Natural killer cell (primary cell): ENCODE measurements around the gene SOX6. TPM values are rescaled to one million over a fixed set of nuclear protein-coding genes. Genes with fewer than 3 reads are reported as not detected.

ENCODE experiments used
- ATAC-seq, 3 donors: fragments of 150-1000 bp in 2 of 3; fragments of 200-7000 bp in 1 of 3; cut with Tn5 transposase; 1 replicate in 1 of 3; 2 replicates in 2 of 3; pipeline ENCODE4 v1.10.0; 2021; ENCODE audit warnings: mild to moderate bottlenecking in 2 of 3, moderate library complexity in 2 of 3
- DNase-seq, 2 donors: peaks; one replicate each; pipeline versions ENCODE4 v3.0.0 to v3.0.0-alpha.2; 2013 to 2021; ENCODE audit warnings: mixed read lengths in 1 of 2
- H3K27ac ChIP-seq: one replicate; pipeline ENCODE4 v1.5.1; 2013; ENCODE audit warnings: mild to moderate bottlenecking, low read length
- H3K27me3 ChIP-seq: one replicate; pipeline ENCODE4 v1.6.1; 2013; ENCODE audit warnings: low read length; ENCODE audit not compliant: control insufficient read depth, insufficient read depth
- H3K36me3 ChIP-seq: one replicate; pipeline ENCODE4 v1.6.1; 2013; ENCODE audit warnings: low read length; ENCODE audit not compliant: control insufficient read depth, insufficient read depth
- H3K4me1 ChIP-seq: one replicate; pipeline ENCODE4 v1.6.1; 2013; ENCODE audit warnings: low read length; ENCODE audit not compliant: control insufficient read depth, insufficient read depth
- H3K4me3 ChIP-seq: one replicate; pipeline ENCODE4 v1.5.1; 2013; ENCODE audit warnings: low read length
- H3K9me3 ChIP-seq: one replicate; pipeline ENCODE4 v1.6.1; 2013; ENCODE audit warnings: low read length; ENCODE audit not compliant: control insufficient read depth, insufficient read depth
- H3K27ac Mint-ChIP-seq, 2 donors: one replicate each; pipeline ENCODE4 v1.8.0; 2022; ENCODE audit warnings: mild to moderate bottlenecking in 2 of 2, mixed read lengths in 2 of 2, moderate library complexity in 1 of 2
- H3K27me3 Mint-ChIP-seq, 2 donors: one replicate each; pipeline ENCODE4 v1.8.0; 2022; ENCODE audit warnings: low read depth in 2 of 2, mixed read lengths in 2 of 2
- H3K36me3 Mint-ChIP-seq: one replicate; pipeline ENCODE4 v1.8.0; 2022; ENCODE audit warnings: mixed read lengths
- H3K4me1 Mint-ChIP-seq, 2 donors: one replicate each; pipeline ENCODE4 v1.8.0; 2022; ENCODE audit warnings: mixed read lengths in 2 of 2
- H3K4me3 Mint-ChIP-seq: one replicate; pipeline ENCODE4 v1.8.0; 2022; ENCODE audit warnings: mild to moderate bottlenecking, moderate library complexity, mixed read lengths
- H3K9me3 Mint-ChIP-seq, 2 donors: one replicate each; pipeline ENCODE4 v1.8.0; 2022; ENCODE audit warnings: mixed read lengths in 2 of 2
- WGBS: methylation state at CpG from one replicate; pipeline ENCODE4 v1.1.7; 2013; ENCODE audit warnings: missing lambda C conversion rate; ENCODE audit not compliant: insufficient coverage; 5-methylcytosine and 5-hydroxymethylcytosine counted together
- intact Hi-C: fragments of 100-400 bp; cut with micrococcal nuclease; formaldehyde crosslinking; loops from one replicate; pipeline ENCODE4 v1.14.2; 2022
- total RNA-seq, 4 donors: library from RNA; stranded (reverse); fragments of 120-200 nt in 1 of 4; gene quantifications; one replicate each; pipeline versions ENCODE4 v1.2.3 to v1.2.4, GENCODE V29; 2013 to 2022
- TF ChIP-seq, protein P1 (sequence below): fragments of 200-600 bp; IDR thresholded peaks from one replicate; pipeline ENCODE4 v1.8.0; 2022; ENCODE audit warnings: antibody characterized with exemption

SOX6 gene
- total RNA-seq, 3 donors from 2014 or later (not counting 1 experiment from before 2014, with no cell fraction given): 0.27 TPM; not detected in 2

DNA sequence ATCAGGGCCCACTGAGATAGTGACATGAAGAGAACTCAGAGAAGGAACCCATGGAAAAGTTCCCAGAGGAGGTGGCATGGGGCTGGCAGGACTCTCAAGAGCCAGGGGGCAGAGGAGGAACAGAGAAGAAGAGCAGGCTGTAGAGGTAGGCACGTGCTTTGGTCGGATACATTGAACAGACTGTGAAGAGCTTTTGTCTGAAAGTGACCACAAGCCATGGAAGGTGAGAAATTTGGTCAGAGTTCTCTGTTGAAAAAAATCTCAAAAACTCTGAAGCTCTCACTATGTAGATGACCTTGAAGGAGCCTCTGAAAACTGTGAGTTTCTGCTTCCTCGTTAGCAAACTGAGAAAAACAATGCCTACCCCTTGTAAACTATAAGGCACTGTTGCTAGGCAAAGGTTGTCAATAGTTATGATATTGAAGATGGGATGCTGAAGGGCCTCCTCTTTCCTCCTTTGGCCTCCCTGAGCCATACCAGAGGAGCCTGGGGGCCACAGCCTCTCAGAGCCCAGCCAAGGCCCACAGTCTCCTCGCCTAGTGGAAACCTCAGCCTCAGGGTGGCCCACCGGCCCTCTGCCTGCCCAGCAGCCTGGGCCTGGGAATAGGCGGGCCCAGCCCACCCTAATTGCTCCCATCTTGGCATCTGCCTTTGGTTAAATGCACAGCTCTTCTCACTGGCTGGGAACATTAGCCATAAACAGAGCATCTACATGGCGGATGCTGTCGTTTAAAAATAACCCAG is 415.7 kb downstream of the SOX6 start:
- Histone ChIP-seq H3K36me3 (no peaks in the 10 kb centered on the region), H3K9me3 (no peaks in the 10 kb centered on the region), H3K4me1 (peaks cover 4% of the 10 kb centered on the region), H3K27ac (no peak overlapping the region), H3K27me3 (no peaks in the 10 kb centered on the region), H3K4me3 (no peak overlapping the region)
- DNase-seq (no peak), ATAC-seq (peak in 1 of 3 donors; percentile 24)
- Mint-ChIP-seq H3K4me1 (no peaks in the 10 kb centered on the region), H3K9me3 (peaks cover 0 to 5% of the 10 kb centered on the region in 2 donors), H3K27me3 (peaks cover 0 to 9% of the 10 kb centered on the region in 2 donors), H3K4me3 (no peak overlapping the region), H3K36me3 (no peaks in the 10 kb centered on the region), H3K27ac (no peak overlapping the region)
- TF ChIP-seq, protein P1, sequence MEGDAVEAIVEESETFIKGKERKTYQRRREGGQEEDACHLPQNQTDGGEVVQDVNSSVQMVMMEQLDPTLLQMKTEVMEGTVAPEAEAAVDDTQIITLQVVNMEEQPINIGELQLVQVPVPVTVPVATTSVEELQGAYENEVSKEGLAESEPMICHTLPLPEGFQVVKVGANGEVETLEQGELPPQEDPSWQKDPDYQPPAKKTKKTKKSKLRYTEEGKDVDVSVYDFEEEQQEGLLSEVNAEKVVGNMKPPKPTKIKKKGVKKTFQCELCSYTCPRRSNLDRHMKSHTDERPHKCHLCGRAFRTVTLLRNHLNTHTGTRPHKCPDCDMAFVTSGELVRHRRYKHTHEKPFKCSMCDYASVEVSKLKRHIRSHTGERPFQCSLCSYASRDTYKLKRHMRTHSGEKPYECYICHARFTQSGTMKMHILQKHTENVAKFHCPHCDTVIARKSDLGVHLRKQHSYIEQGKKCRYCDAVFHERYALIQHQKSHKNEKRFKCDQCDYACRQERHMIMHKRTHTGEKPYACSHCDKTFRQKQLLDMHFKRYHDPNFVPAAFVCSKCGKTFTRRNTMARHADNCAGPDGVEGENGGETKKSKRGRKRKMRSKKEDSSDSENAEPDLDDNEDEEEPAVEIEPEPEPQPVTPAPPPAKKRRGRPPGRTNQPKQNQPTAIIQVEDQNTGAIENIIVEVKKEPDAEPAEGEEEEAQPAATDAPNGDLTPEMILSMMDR: no peak
- WGBS: 68% methylated on average over 7 of the region's 8 CpGs
- intact Hi-C loops: loop anchor here (5.0 kb wide), 1 partner anchor 672 kb away; no protein-coding TSS in a partner anchor

GRCh38 chr11:15938983-15939382 is 417.4 kb downstream of the SOX6 start:
- H3K27ac Mint-ChIP-seq: no peak overlapping the region
- no peaks in the 10 kb centered on the region for H3K36me3 ChIP-seq
- WGBS: 74% methylated on average over 1 of the region's 1 CpG
- intact Hi-C loops: no loop called here
- no peak for ATAC-seq
- H3K36me3 Mint-ChIP-seq: no peaks in the 10 kb centered on the region
- no peak overlapping the region for H3K4me3 Mint-ChIP-seq
- peaks cover 4% of the 10 kb centered on the region for H3K4me1 ChIP-seq
- no peak overlapping the region for H3K27ac ChIP-seq
- no peaks in the 10 kb centered on the region for H3K27me3 ChIP-seq
- TF ChIP-seq, protein P1: no peak
- H3K27me3 Mint-ChIP-seq: peaks cover 0 to 9% of the 10 kb centered on the region in 2 donors
- H3K4me1 Mint-ChIP-seq: no peaks in the 10 kb centered on the region
- H3K9me3 Mint-ChIP-seq: peaks cover 0 to 2% of the 10 kb centered on the region in 2 donors
- H3K9me3 ChIP-seq: no peaks in the 10 kb centered on the region
- DNase-seq: no peak
- H3K4me3 ChIP-seq: no peak overlapping the region

DNA sequence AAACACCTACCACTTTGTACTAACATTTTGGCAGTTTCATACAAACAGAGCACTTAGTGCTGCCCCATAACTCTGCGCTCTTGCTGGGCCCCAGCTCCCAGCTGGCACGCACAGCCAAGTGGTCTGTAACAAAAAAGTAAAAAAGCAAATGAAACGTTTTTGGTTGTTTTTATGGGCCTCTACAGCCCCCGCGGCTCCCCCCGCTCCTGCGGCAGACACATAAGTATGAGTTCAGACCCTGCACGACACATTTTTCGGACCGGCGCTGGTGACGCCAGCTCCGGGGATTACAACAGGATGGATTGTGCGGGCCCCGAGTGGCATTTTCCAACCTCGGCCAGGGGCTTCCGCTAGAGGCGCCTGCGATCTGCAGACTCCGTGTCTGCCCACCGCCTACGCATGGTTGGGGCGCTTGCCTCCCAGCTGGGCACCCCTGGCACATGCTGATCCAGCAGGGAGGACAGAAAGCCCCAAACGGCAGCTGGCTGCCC is 418.2 kb downstream of the SOX6 start:
- TF ChIP-seq, protein P1: no peak
- Mint-ChIP-seq H3K27me3 (peaks cover 0 to 9% of the 10 kb centered on the region in 2 donors), H3K4me1 (no peaks in the 10 kb centered on the region), H3K9me3 (peaks cover 0 to 2% of the 10 kb centered on the region in 2 donors), H3K36me3 (no peaks in the 10 kb centered on the region), H3K4me3 (no peak overlapping the region), H3K27ac (no peak overlapping the region)
- no peaks in the 10 kb centered on the region for H3K36me3 ChIP-seq
- H3K27me3 ChIP-seq: no peaks in the 10 kb centered on the region
- no peak overlapping the region for H3K4me3 ChIP-seq
- intact Hi-C loops: no loop called here
- 95% methylated on average over 24 of the region's 24 CpGs for WGBS
- H3K27ac ChIP-seq: no peak overlapping the region
- ATAC-seq: no peak
- no peak for DNase-seq
- H3K4me1 ChIP-seq: peaks cover 4% of the 10 kb centered on the region
- H3K9me3 ChIP-seq: no peaks in the 10 kb centered on the region
